NCI-H2196 treated with DMSO at 0.1 percent for 48 hours (cell line): ENCODE measurements around the gene OXT.
"Not testable (repeated sequence)": the region's sequence is repeated elsewhere in the genome, so short reads cannot be mapped to it uniquely, and the experiment has no call there.

Experiments
- DNase-seq: peaks from one replicate; lab custom pipeline; 2025; ENCODE audit not compliant: unreplicated experiment; lab: John Stamatoyannopoulos, UW

OXT gene

GRCh38 chr20:3047486-3048419 lies 23.7 kb upstream of the OXT start:
- no peak for DNase-seq

GRCh38 chr20:3051385-3052019 lies 19.9 kb upstream of the OXT start:
- DNase-seq = no peak

- DNase-seq = no peak
Observed at GRCh38 chr20:3059489-3059888, 11.9 kb upstream of the OXT start.

GRCh38 chr20:3064119-3064518 lies 7.3 kb upstream of the OXT start:
- DNase-seq = not testable (repeated sequence)

- DNase-seq = no peak
Observed at GRCh38 chr20:3067139-3068014, 4.0 kb upstream of the OXT start.

- no peak for DNase-seq
Observed at GRCh38 chr20:3068075-3068474, 3.3 kb upstream of the OXT start.

- DNase-seq = peak; percentile 17
Observed at GRCh38 chr20:3068986-3069900, 2.2 kb upstream of the OXT start.

- no peak for DNase-seq
Observed at GRCh38 chr20:3070725-3071124, 695 bp upstream of the OXT start.

GRCh38 chr20:3071266-3071609 lies 182 bp upstream of the OXT start:
- DNase-seq = no peak

GRCh38 chr20:3072530-3073250 lies 1.3 kb downstream of the OXT start:
- DNase-seq = no peak

GRCh38 chr20:3073251-3073643 lies 1.8 kb downstream of the OXT start:
- DNase-seq = not testable (repeated sequence)

- no peak for DNase-seq
Observed at GRCh38 chr20:3074812-3075211, 3.4 kb downstream of the OXT start.

GRCh38 chr20:3075315-3075714 lies 3.9 kb downstream of the OXT start:
- not testable (repeated sequence) for DNase-seq

GRCh38 chr20:3077618-3078134 lies 6.3 kb downstream of the OXT start:
- DNase-seq = no peak

- no peak for DNase-seq
Observed at GRCh38 chr20:3080939-3081388, 9.5 kb downstream of the OXT start.

- no peak for DNase-seq
Observed at GRCh38 chr20:3081641-3082040, 10.2 kb downstream of the OXT start.

- no peak for DNase-seq
Observed at GRCh38 chr20:3082306-3082951, 11.0 kb downstream of the OXT start.

- no peak for DNase-seq
Observed at GRCh38 chr20:3082955-3083952, 11.8 kb downstream of the OXT start.
